Measurements from ENCODE around the gene LETMD1.

GRCh38 chr12:51005671-51006070, 42.5 kb upstream of the LETMD1 start:
- TF ChIP-seq CTCF (conservative IDR thresholded peaks at IDR 0.05; ENCODE audit: low read depth, low read length) (no peak), EZH2 (IDR thresholded peaks at IDR 0.05; ENCODE audit: low read length, unreplicated experiment) (no peak), EZH2phosphoT487 (IDR thresholded peaks at IDR 0.05; ENCODE audit: borderline replicate concordance, low read length) (no peak)

Data from PC-3 (cell line).